GM12892 (cell line): ENCODE measurements around the gene GRIN2D.
A peak's percentile ranks its signal among the peaks of the same experiment; 100 is the strongest.
"Not testable (repeated sequence)": the region's sequence is repeated elsewhere in the genome, so short reads cannot be mapped to it uniquely, and the experiment has no call there.

Experiments
- DNase-seq: peaks from one replicate; pipeline ENCODE4 v3.0.0; 2011; ENCODE audit not compliant: insufficient read length
- FAIRE-seq: peaks from 2 replicates; lab custom pipeline; 2011; peaks lifted over from hg19 to GRCh38; lab: Jason Lieb, UNC
- POLR2A ChIP-seq: IDR thresholded peaks from 2 replicates; pipeline ENCODE4 v1.6.1; 2011; ENCODE audit warnings: low read depth, low read length, control low read depth
- POLR2AphosphoS5 ChIP-seq: IDR thresholded peaks from 2 replicates; pipeline ENCODE4 v1.6.1; 2011; ENCODE audit warnings: low read depth, low read length, control low read depth
- TAF1 ChIP-seq: IDR thresholded peaks from 2 replicates; pipeline ENCODE4 v1.6.1; 2011; ENCODE audit warnings: low read depth, mild to moderate bottlenecking, control low read depth, low read length, borderline replicate concordance

GRIN2D gene

GRCh38 chr19:48362716-48363499, 30.6 kb upstream of the GRIN2D start:
- TF ChIP-seq POLR2A (no peak), POLR2AphosphoS5 (no peak), TAF1 (no peak)
- peak; percentile 85 for DNase-seq
- peak; percentile 38 for FAIRE-seq

GRCh38 chr19:48363500-48363809, 30.0 kb upstream of the GRIN2D start:
- DNase-seq = no peak
- TF ChIP-seq TAF1 (no peak), POLR2AphosphoS5 (no peak; the same call in 1 of the 2 replicates), POLR2A (no peak; the same call in 1 of the 2 replicates)
- no peak for FAIRE-seq

DNA sequence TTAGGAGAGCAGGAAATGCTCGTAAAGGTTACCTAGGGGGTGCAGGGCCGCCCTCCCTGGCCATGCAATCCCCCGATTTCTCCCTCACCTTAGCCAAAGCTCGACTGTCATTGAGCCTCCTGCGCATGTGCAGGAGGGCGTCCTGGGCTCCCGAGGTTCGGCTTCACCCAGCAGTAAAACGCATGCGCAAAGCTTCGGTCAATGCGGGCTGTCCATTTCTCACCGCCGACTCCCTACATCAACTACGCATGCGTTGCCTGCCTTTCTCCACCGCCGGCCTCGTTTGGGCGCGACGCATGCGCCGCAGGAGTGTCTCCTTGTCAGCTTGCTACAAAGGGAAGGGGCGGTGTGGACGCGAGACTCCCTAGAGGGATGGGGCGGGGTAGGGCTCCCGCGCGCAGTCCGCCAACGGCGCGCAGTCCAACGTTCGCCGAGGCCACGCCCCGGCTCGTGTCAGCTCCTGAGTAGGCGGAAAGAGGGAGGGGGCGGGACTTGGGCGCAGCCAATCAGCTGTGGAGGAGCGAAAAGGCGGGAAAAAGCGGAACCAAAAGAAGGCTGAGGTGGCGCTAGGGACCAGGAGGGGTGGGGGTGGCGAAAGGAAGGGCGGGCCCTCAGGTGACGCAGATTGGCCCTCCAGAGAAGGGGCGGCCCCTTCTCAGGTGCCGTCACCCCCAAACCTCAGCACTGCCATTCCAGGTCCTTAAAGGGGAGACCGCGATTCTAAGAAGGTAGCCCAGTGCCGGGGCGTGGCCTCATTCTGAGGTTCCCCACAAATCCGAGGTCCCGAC, 29.5 kb upstream of the GRIN2D start, which contains the start of the genes SYNGR4 and TMEM143:
Gene SYNGR4 (plus strand): TSS at position 558 of the 788 bp plus-strand sequence. CDS start 1,476 bp downstream, outside the sequence.
Gene TMEM143 (minus strand): TSS at position 131 of the 788 bp plus-strand sequence. CDS start 20 bp downstream, at position 111.
- peak; percentile 98 for DNase-seq
- peak; percentile 100 for FAIRE-seq
- TF ChIP-seq POLR2A = peak; percentile 39; the same call in 1 of the 2 replicates
- TF ChIP-seq TAF1 = no peak
- TF ChIP-seq POLR2AphosphoS5 = no peak

- DNase-seq (no peak), FAIRE-seq (no peak)
- TF ChIP-seq POLR2AphosphoS5 (no peak), TAF1 (no peak), POLR2A (no peak; the same call in 1 of the 2 replicates)
These were observed 28.7 kb upstream of the GRIN2D start for GRCh38 chr19:48364598-48365348.

DNA sequence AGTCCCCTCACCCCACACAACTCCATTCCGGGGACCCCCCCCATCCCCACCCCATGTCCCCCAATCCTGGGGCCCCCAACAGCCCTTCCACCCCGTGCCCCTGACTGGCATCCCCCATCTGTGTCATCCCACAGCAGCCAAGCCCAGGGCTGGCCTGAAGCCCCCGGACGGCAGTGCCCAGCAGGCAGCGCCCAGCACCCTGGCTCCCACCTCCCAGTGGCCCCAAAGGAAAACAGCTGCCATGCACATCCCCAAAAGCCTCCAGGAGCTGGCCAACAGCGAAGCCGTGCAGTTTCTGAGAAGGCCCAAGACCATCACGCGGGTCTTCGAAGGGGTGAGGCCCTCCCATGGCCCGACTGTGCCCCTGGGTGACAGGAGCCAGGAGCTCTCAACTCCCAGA, 27.9 kb upstream of the GRIN2D start:
- FAIRE-seq = no peak
- no peak for DNase-seq
- no peak for TF ChIP-seq TAF1
- no peak for TF ChIP-seq POLR2A
- TF ChIP-seq POLR2AphosphoS5 = no peak

DNA sequence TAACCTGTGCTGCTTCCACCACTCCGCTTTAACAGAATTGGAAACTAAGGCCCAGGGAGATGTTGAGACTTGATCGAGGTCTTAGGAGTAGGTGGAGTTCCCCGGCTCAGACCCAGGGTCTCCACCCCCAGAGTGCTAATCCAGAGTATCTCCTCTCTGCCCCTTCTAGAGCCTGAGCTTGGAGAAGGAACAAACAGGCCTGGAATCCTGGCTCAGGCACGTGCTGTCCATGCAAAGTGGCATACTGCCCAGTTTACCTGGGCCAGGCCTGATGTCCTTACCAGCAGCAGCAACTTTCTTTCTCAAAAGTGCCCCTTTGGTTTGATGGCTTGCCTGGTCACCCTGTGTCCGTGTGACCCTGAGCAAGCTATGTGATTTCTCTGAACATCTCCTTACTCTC, 25.6 kb upstream of the GRIN2D start:
- FAIRE-seq (no peak), DNase-seq (no peak)
- TF ChIP-seq POLR2A (no peak), POLR2AphosphoS5 (no peak), TAF1 (no peak)

DNA sequence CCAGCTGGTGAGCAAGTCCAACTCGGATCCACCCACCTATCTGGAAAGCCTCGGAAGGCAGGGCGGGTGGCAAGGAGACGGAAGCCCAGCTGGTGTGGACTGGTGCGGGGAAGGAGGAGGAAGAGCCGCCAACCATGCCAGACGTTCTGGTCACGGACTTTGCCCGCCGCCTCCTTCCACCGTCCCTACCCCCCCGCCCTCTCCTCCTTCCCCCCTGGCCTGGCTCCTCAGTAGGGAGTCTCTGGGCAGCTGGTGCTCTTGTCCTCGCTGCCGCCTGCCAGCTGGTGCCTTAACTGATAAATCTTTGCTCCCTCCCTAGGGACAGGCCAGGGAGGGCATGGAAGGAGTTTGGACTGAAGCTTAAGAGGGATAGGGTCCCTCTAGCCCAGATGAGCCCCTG, 24.5 kb upstream of the GRIN2D start:
- no peak for TF ChIP-seq POLR2AphosphoS5
- no peak for TF ChIP-seq TAF1
- TF ChIP-seq POLR2A = no peak
- DNase-seq (no peak), FAIRE-seq (no peak)

- no peak for FAIRE-seq
- DNase-seq = no peak
- TF ChIP-seq TAF1 = no peak
- TF ChIP-seq POLR2AphosphoS5 = no peak
- TF ChIP-seq POLR2A = no peak
These were observed 22.5 kb upstream of the GRIN2D start for GRCh38 chr19:48370955-48371354.

DNA sequence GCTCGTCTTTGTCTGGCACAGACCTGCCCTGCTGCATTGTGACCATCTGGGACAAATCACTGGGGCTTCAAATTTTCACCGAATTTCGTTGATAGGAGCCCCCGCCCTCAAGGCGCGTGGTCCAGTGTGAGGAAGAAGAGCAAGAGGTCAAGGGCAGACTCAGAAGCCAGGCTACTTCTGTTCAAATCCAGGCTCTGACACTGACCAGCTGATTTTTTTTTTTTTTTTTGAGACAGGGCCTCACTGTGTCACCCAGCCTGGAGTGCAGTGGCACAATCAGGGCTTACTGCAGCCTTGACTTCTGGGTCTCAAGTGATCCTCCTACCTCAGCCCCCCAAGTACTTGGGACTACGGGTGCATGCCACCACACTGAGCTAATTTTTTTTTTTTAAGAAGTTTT, 22.1 kb upstream of the GRIN2D start:
- no peak for FAIRE-seq
- no peak for DNase-seq
- TF ChIP-seq POLR2AphosphoS5 = no peak
- TF ChIP-seq POLR2A = no peak
- TF ChIP-seq TAF1 = no peak

GRCh38 chr19:48371771-48372170, 21.7 kb upstream of the GRIN2D start:
- FAIRE-seq, DNase-seq: not testable (repeated sequence)

- no peak for FAIRE-seq
- no peak for TF ChIP-seq POLR2AphosphoS5
- no peak for TF ChIP-seq TAF1
- TF ChIP-seq POLR2A = no peak
- no peak for DNase-seq
These were observed 20.6 kb upstream of the GRIN2D start for GRCh38 chr19:48372904-48373303.
